GM21447 (cell line): ENCODE data around the gene MBNL2.
A peak's percentile ranks its signal among the peaks of the same experiment; 100 is the strongest.

Source experiments
- ATAC-seq: cut with Tn5 transposase; IDR thresholded peaks from one replicate; pipeline ENCODE4 v1.9.1; 2021; ENCODE audit not compliant: unreplicated experiment

The MBNL2 gene

DNA sequence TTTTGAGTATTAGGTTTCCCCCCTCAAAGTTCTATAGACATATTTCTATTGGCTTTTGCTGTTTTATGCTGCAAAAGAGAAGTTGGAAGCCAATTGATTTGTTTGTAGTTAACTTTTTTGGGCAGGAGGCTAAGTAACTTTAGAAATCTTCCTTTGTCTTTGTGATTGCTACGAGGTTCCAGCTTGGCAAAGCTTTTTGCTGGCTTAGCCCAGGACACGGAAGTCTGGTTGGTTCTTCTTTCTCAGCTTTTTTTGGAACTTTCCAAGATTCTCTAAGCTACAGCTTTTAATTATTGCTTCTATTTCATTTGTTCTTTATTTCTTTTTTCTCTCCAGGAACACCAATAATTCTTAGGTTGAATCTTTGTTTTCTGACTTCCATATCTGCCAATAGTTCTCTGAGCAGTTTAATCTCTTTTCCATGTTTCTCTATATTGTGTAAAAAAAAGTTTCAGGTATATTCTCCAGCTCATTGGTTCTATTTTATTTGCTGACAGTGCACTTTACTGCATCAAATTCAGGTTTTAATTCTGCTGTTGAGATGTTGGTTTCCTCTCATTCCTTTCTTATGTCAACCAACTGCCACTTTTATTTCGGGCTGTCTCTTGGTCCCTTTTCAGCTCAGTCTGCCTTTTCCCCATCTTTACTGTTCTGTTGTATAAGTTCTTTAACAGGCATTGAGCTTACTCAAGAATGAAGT lies 27.8 kb downstream of the MBNL2 start:
- ATAC-seq: no peak

DNA sequence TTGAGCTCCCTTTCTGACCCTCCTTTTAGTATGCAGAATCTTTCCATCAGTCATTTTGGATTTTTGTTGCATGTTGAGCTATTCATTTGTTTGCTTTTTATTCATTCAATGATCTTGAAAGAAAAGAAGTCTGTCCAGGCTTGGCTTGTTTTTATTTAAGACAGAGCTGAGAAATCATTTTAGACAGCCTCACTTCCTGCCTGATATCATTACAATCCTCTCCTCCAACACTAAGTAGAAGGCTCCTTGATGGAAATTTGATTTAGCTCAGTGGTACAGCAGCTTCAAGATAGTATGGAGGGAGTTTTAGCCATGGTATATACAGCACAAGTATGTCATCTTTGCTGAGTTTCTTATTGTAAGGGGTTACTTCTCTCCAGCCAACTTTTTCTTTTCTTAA lies 28.4 kb downstream of the MBNL2 start:
- ATAC-seq: no peak

DNA sequence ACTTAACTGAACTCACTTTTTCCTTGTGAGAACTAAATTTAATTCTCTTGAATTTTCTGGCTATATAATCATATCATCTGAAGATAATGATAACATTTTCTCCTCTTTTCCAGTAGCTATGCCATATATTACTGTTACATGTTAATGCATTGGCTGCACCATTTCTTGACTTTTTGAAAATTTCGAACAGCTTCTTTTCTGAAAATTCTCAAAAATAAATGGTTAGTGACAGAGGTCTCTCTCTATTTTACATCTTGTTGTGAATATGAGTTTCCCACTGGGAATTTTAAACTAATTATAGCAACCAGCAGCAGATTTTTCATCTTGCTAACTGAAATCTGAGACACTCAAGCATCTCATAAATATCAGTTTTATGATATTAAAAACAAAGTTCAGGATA lies 30.6 kb downstream of the MBNL2 start:
- ATAC-seq: no peak

DNA sequence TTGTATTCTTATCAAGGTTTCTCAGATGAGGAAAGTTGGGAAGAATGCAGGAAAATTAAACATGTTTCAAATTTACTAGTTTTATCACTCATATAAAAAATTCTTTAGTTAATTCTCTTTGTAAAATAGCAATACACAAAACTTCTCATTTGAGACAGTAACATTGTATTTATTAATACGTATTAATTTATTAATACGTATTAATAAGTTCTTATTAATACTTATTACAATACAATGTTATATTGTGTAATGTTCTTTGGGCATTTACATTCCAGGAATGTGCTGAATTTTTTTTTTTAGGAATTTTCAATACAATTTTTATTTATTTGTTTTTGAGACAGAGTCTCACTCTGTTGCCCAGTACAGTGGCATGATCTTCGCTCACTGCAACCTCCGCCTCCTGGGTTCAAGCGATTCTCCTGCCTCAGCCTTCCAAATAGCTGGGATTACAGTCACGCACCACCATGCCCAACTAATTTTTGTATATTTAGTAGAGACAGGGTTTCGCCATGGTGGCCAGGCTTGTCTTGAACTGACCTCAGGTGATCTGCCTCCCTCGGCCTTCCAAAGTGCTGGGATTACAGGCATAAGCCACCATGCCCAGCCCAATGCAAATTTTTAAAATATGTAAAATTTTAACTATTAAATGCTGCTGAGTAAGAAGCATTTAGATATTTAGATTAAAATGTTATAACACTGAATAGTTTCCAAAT lies 31.6 kb downstream of the MBNL2 start:
- no peak for ATAC-seq

DNA sequence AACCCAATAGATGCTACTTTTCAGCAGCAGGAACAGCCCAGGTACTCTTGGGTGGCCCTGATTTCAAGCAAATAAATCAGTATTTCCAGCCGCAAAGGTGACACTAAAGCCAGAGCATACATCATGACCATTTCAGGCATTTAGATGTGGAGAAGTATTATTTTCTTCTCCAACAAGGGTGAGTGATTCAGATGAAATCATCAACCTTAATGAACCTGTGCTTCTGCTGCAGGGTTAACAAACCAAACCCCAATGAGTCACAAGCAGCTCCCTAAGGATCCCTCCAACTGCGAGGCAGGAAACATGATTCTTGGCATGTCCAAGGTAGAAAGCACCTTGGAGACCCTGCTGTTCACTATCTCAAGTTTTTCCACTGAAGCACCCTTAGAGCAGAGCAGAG lies 32.7 kb downstream of the MBNL2 start:
- no peak for ATAC-seq

DNA sequence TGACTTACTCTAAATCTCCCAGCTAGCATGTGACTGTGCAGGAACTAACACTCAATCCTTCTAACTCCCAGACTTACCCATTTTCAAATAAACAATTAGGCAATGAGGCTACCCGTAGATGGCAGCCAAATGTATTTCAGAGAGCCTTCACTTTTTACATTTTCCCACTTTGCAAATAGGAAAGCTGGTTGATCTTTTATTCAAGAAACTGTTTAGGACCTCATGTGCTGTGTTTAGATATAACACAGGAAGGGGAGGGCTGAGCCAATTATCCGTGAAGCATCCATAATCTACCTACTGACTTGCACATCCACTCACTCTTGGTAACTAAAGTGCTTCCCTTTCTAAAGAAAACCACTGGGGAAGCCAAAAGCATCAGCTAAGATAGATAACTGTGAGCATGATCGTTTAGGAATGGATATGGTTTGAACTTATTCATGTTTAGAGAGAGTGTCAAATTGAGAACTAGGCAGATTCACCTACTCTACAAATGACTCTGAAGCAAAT lies 33.4 kb downstream of the MBNL2 start:
- ATAC-seq: no peak

DNA sequence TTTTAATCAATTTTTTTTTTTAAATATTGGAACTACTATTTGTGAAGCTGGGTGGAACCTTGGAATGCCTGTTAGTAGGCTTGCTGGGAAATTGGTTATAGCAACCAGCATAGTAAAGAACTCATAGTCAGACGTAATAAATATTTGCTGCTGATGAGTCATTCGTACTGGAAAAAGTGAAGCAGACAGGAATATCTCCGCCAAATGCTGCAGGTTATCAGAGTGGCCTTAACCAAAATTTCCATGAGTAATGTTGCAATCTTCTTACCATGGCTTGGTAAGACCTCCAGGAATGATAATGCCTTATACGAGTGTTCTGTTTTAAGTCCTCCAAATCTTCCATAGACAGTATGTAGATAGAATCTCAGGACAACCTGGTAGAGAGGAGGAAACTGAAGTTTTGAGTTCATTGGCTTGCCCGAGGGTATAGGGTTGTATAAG lies 34.2 kb downstream of the MBNL2 start:
- no peak for ATAC-seq

DNA sequence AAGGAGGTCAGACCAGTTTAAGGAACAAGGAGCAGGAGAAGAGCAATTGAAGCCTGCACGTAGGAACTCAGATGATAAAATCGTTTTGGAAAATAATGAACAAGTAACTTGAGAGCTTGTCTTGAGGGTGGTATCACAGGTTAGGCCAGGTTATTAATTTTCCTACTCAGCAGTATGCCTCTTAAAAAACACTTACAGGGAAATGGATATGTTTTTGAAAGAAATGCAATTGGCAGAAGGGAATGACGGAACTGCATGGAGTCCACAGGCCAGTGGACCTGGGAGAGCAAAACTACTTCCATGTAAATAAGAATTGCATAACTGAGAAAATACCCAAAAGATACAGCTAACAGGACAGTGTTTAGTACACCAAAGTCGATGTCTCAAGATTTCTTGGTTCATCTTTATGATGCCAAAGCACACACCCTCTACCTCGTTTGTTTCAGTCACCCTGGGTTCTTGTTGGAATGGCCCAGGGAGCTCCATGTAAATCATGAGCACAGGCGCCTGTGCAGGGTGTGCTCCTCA lies 35.2 kb downstream of the MBNL2 start:
- ATAC-seq: no peak

DNA sequence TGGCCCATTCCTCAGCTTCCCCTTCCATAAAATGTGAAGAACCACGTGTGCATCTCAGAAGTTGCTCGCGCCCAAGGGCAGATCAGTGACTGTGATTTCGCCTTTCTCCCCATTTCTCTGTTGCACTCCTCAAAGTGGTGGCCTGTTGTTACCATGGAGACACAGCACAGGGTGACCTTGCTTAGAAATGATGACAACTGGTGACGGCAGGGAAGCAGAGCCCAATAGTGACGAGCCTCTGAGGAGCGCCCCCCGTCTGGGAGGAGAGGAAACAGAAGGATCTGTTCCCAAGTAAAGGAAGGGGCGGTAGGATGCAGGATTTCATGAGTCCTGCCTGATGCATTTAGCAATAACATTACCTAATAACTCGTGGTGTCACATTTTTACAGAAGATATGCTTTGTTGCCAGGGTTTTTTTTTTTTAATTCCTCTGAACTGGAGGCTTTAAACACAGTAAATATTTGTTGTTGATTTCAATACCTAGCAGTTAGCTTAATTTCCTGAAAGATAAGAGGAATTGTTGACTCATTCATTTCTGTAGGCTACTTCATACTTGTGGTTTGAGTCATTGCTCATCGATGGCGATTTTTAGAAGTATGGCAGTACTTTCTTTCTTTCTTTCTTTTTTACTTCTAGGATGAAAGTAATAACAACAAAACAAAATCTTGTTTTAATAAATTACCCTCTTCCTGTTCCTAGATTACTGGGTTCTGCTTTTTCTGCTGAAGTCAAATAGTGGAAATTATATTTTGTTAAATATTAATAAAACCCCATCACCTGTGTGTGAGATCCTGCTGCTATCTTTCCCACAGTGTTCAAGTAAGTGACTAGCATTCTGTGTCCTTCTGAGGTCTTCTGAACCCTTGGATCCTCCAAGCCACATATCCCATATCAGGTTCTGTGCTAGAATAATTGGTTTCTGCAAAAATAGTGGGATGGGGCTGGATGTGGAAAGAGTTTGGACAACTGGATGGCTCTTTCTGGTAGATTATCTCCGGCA lies 36.0 kb downstream of the MBNL2 start:
- ATAC-seq: peak; percentile 65

DNA sequence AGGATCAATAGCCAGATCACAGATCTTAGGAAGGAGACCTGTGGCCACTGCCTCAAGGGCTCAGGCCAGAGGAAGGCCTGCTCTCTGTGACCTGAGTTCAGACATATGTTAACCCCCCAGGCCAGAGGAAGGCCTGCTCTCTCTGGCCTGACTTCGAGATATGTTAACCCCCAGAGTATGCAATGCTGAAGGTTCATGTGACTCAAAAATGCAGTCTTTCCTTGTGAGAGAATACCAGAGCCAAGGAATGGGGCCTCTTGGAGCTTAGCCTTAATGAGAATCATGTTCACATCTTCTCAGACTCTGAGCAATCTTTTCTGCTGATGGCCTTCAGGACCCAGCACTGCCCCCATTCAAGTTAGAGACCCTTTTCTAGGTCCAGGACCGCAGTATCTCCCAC lies 36.7 kb downstream of the MBNL2 start:
- no peak for ATAC-seq

DNA sequence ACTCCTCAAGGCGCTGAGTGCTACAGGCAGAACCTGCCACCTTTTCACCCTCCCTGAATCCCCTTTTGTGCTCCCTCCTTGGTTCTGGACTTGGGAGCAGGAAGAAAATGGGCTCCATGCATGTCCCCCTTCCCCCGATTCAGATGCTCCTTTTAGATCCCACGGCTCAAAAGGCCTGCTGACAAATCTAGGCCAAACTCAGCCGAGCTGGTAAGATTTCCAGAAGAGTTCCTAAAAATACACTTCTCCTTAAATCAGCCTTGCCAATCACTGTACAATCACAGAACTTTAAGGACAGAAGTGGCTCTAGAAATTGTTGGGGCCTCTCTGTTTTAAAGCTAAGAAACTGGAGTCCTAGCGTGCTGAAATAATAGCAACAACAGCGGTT lies 37.3 kb downstream of the MBNL2 start:
- no peak for ATAC-seq

DNA sequence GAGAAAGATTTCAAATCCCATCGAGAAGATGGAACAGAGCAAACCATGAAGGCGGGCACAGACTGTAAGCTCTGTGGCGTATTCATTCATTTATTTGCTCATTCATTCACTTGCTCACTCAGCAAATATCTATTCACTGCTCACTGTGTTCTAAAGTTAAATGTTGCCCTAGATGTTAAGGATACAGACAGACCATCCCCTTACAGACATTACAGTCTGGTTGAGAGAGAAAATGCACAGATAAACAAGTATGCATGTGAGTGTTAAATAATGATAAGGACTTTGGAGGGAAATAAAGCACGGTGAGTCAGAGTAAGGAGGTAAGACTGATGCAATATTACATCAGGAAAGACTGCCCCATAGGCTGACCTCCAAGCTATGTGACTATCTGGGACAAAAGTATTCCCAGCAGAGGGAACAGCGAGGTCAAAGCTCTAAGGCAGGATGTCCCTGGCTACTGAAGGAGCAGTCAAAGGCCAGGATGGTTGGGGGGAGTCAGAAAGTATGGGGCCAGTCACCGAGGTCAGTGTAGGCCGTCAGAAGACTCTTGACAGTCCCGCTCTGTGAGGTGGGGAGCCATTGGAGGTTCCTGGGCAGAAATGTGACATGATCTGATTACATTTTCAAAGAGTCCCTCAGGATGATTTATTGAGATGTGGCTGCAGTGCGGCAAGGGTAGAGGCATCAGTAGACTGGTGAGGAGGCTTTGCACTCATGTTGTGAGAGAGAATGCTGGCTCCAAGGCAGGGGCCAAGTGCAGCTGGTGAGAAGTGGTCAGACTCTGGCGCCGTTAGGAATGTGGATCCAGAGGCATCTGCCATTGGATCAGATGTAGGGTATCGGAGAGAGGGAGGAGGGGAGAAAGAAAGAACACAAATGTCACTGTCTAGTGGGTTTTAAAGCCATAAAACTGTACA lies 37.9 kb downstream of the MBNL2 start:
- no peak for ATAC-seq

DNA sequence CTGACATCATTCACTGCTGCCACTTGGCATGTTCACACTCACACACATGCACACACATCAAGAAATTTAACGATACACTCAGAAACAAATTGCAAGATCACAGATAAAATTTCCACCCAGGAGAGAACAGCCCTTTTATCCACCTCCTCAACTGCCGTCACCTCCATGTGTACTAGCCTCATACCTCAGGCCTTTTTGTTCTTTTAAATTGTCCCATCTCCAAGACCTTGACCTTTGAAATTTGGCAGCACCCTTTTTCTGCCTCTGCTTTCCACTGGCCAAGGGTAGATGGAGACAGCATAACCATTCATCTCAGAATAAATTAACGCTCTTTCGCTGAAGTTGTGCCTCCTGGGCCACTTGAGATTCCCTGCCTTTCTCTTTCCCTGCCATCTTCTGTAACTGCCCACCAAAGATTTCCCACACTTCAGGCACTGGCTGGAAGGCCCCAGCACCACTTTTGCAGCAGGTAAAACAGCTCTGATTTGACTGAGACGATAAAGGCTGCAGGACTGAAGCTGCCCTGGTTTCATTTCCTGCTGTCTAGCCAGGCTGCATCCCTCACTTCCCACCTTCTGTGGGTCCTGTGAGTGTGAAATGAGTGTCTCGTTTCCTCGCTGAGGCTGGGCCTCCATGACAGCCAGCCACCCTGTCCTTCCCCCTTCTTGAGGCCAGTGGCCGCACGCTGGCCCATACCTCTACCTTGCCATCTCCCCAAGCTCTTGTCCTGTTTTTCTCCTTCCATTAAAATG lies 39.3 kb downstream of the MBNL2 start:
- ATAC-seq: peak; percentile 50

DNA sequence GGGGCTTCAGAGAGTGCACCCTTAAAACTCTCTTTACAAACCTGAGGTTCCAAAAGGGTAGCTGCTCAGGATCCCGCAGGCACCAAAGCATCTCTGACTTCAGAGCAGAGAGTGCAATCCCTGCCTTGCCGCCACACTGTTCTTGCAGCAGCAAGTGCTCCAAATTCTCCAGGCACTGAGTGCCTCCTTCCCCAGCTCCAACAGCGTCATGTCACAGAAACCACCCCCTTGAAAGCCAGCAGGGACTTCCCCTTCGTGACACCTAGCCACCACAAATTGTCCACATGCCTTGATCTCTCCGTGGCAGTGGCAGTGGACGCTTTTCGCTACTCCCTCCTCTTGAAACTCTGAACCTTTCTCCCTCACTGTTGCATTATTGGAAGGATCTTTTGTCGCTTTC lies 39.9 kb downstream of the MBNL2 start:
- no peak for ATAC-seq

DNA sequence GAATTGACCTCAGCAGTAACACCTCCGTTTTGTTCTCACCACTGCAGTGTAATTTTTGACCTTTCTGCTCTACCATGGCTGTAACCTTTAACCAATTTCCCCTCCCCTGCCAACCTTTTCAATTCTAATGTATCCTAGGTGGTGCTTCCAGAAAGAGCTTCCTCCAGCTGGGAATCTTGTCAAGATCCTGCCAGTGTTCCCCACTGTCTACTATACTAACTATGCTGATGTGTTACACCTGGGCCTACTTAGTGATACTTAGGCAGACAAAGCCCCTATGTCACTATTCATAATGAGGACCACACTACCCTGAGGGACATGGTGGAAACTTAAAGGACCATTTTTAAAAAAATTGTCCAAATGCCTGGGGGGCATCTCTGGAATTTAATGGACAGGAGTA lies 41.0 kb downstream of the MBNL2 start:
- no peak for ATAC-seq

DNA sequence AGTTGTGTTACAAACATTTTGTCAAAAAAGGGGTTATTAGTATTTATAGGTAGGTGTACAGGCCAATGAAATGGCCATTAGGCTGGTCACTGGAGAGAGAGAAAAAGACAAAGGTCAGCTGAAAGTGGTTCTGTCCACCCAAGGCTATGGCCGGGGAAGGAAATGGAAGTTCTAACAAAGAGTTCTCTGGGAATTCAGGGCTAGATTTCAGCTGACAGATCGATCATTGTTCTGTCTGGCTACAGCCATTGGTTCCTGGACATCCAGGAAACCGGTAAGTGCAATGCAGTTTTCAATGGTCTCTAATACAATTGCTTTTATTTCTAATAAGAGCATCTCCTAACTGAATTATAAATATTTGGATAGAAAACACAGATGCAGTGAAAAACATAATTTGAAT lies 42.5 kb downstream of the MBNL2 start:
- ATAC-seq: no peak

DNA sequence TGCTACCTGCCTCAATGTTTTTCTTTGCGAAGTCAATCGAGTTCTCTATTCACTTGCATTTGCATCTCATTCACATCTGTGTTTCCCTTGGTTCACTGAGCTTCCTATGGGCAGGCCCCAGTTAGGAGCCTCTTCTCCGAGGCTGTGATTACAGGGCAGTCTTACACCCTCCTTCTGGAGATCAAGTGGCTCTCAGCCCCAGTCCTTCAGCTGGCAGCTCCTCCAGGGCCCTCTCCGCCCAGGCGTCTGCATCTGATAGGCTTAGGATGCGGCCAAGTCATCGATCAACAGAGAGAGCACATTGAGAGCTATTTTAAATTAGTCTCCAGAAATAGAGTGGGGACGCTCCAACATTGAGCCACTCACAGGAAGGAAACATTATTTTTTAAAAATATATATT lies 44.2 kb downstream of the MBNL2 start:
- ATAC-seq: no peak

DNA sequence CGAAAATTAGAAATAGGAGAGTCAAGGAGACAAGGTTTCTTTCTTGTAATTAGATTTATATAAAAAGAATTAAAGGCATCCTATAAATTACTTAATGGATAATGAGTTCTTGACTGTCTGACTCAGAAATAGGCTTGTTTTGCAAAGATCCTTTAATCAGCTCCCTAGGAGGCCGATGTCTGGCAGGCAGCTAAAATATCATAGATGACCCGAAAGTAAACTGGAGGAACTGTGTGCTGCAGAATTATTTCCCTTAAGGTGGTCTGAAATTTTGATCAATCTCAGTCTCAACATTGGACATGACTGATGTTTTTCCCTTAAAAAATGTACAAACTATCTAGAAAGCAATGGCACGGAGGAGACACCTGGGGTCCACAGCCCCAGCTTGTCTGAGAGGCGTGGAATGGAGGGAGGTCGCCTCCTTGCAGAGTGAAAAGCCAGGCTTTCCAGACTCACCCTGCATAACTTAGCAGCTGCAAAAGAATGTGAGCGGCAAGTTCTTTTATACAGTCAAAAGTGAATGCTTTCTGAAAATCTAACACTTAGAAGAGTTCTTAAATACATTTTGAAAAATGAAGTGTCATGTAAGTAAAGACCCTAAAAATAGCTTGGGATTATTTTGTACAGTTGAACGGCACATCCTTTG lies 44.8 kb downstream of the MBNL2 start:
- no peak for ATAC-seq
